Endothelial cell of umbilical vein (primary cell): ENCODE data around the gene ANKH.

Experiments
- CTCF ChIP-seq, 2 donors: IDR thresholded peaks; 1 replicate in 1 of 2; 2 replicates in 1 of 2; pipeline ENCODE4 v1.5.1; 2011; ENCODE audit warnings: low read length in 2 of 2, mild to moderate bottlenecking in 2 of 2, moderate library complexity in 2 of 2, control low read depth in 1 of 2, inconsistent platforms in 1 of 2, low read depth in 1 of 2; ENCODE audit not compliant: insufficient read depth in 1 of 2; ENCODE audit errors: extremely low read depth in 1 of 2
- EZH2 ChIP-seq: IDR thresholded peaks from 2 replicates; pipeline ENCODE4 v1.6.1; 2012; ENCODE audit warnings: borderline replicate concordance, low read depth, mild to moderate bottlenecking, moderate library complexity, low read length, inconsistent platforms; ENCODE audit not compliant: severe bottlenecking
- JUN ChIP-seq: IDR thresholded peaks from 2 replicates; pipeline ENCODE4 v1.6.1; 2011; ENCODE audit warnings: borderline replicate concordance, low read depth; ENCODE audit not compliant: insufficient read length, insufficient read depth
- MAX ChIP-seq: IDR thresholded peaks from 2 replicates; pipeline ENCODE4 v1.6.1; 2011; ENCODE audit not compliant: insufficient read depth, insufficient read length
- MYC ChIP-seq: IDR thresholded peaks from one replicate; pipeline ENCODE4 v1.6.1; 2011; ENCODE audit warnings: mild to moderate bottlenecking, low read depth, low read length
- POLR2A ChIP-seq: IDR thresholded peaks from 2 replicates; pipeline ENCODE4 v1.6.1; 2012; ENCODE audit warnings: low read depth, mild to moderate bottlenecking, control low read depth, low read length
- POLR2AphosphoS5 ChIP-seq: IDR thresholded peaks from 2 replicates; pipeline ENCODE4 v1.6.1; 2012; ENCODE audit warnings: low read depth, mild to moderate bottlenecking, control low read depth, low read length, moderate library complexity; ENCODE audit not compliant: insufficient read depth

GRCh38 chr5:14826714-14827113, 44.9 kb downstream of the ANKH start:
- no peak for TF ChIP-seq POLR2A
- TF ChIP-seq CTCF (IDR thresholded peaks at IDR 0.05; ENCODE audit: extremely low read depth in 1 of 2, insufficient read depth in 1 of 2, low read depth in 1 of 2, low read length in 2 of 2), result no peak
- no peak for TF ChIP-seq POLR2AphosphoS5
- TF ChIP-seq MAX, result no peak
- TF ChIP-seq EZH2, result no peak
- no peak for TF ChIP-seq MYC
- no peak for TF ChIP-seq JUN
